HG03066 (cell line): ENCODE results near the gene PRKCH.
"Not testable (repeated sequence)": the region's sequence is repeated elsewhere in the genome, so short reads cannot be mapped to it uniquely, and the experiment has no call there.

Experiments used
- ATAC-seq: cut with Tn5 transposase; IDR thresholded peaks from one replicate; pipeline ENCODE4 v1.9.1; 2021; ENCODE audit warnings: low read depth; ENCODE audit not compliant: unreplicated experiment

Gene PRKCH

GRCh38 chr14:61520576-61520975 lies 199.2 kb downstream of the PRKCH start:
- no peak for ATAC-seq

DNA sequence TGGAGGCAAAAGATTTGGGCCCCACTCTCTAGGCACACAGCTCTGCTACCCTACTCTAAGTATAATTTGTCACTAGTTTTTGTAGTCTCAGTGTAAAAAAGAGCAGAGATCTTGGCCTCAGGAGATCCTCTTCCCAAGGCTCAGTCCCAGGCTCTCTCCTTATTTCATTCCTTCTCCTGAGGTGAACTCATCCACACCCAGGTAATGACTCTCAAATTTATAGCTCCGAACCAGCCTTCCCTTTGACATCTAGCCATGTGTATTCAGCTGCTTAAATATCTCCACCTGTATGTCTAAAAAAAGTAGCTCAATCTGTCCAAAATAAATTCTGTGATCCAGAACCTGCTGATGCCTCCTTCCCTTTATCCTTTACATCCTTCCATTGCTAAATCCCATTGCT lies 200.4 kb downstream of the PRKCH start:
- ATAC-seq: no peak

DNA sequence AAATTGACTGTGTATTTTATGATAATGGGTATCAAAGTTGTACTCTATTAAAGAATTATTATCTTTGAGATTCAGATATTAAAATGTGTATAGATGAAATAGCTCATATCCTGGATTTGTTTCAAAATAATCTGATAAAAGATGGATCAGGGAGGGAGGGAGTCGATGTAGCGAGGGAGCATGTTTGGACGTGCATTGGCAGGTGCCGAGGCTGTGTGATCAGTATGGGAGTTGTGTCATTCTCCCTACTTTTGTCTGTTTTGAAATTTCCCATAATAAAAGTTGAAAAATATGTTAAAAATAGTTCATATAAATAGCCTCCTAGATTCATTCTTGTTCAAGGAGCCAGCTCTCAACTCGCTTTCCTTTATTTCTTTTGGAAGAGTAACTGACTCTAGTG lies 202.4 kb downstream of the PRKCH start:
- ATAC-seq: no peak

GRCh38 chr14:61524211-61524806 lies 202.9 kb downstream of the PRKCH start:
- no peak for ATAC-seq

DNA sequence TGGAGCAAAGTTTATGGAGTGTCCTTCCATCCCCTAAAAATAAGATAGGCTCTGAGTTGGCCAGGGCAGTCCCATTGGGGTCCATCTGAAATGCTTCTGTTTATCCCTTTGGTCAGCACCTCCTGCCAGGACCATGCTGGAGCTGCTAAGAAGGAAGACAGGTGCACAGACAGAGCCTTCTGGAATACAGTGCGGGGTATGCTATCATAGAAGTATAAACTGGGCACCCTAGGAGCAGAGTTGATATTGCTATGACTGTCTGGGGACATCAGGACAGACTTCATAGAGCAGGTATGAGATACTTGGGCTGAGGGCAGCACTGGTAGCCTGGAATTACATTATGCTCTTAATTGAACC lies 203.5 kb downstream of the PRKCH start:
- ATAC-seq: no peak

- peak; percentile 80 for ATAC-seq
These were observed 204.1 kb downstream of the PRKCH start for GRCh38 chr14:61525293-61526011.

- ATAC-seq: no peak
These were observed 205.3 kb downstream of the PRKCH start for GRCh38 chr14:61526405-61527312.

GRCh38 chr14:61527325-61528100 lies 206.1 kb downstream of the PRKCH start:
- no peak for ATAC-seq

DNA sequence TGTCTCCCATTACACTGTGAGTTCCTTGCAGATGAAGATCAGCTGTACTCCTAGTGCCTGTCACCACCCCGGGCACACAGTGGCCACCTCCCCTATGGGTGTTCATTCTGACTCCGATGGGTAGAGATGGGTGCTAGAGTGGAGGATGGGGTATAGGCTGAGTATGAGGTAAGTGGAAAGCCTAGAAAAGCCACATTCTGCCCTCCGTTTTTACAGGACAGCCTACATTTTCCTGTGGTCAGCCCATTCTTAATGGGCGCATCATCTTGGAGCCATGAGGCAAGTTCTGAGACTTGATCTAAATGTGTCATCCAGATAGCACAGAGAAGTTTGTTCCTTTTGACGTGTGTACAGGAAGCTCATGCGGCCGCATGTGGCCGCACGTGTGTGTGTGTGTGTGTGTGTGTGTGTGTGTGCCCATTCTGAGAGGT lies 207.2 kb downstream of the PRKCH start:
- ATAC-seq: no peak

- not testable (repeated sequence) for ATAC-seq
These were observed 208.0 kb downstream of the PRKCH start for GRCh38 chr14:61529360-61529759.

DNA sequence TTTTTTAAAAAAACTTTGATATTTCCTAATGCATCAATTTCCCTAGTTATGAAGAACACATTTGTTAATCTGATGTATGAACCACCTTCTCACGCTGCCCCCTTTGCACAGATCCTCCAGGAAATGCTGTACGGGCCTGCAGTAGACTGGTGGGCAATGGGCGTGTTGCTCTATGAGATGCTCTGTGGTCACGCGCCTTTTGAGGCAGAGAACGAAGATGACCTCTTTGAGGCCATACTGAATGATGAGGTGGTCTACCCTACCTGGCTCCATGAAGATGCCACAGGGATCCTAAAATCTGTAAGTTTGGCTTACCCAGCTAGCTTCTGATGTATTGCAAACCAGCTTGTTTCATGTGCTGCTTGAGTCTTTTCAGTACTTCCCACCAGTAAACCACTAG lies 208.9 kb downstream of the PRKCH start:
- no peak for ATAC-seq

- ATAC-seq: no peak
These were observed 209.5 kb downstream of the PRKCH start for GRCh38 chr14:61530896-61531295.

GRCh38 chr14:61531465-61532122 lies 210.2 kb downstream of the PRKCH start:
- ATAC-seq: no peak

GRCh38 chr14:61532123-61532505 lies 210.7 kb downstream of the PRKCH start:
- no peak for ATAC-seq

- no peak for ATAC-seq
These were observed 211.4 kb downstream of the PRKCH start for GRCh38 chr14:61532763-61533162.

DNA sequence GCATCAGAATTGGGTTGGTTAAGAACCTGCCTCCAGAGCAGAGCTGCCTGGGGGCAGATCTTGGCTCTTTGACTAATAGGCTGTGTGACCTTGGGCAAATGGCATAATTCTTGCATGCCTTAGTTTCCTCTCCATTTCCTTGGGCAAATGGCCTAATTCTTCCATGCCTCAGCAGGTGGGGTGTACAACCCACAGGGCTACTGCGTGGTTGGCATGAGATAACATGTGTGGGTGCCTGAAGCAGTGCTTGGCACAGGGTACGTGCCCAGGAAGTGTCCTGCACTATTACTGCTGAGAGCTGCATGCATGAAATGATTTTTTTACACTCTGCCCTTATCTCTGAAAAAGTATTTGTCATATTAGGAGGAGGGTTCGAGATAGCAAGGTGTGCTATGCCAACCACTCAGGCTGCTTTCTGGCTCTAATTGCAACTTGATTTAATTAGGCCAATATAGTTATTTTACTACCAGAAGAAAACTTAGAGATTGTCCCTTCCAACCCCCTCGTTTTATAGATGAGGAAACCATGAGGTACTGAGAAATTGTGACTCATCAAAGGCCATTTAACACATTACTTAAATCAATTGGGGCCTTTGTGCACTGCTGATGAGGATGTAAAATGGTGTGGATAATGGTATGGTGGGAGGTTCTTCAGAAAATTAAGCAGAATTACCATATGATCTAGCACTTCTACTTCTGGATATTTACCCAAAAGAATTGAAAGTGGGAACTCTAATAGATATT lies 212.3 kb downstream of the PRKCH start:
- ATAC-seq: no peak

GRCh38 chr14:61535032-61535431 lies 213.7 kb downstream of the PRKCH start:
- ATAC-seq: no peak

GRCh38 chr14:61535458-61535857 lies 214.1 kb downstream of the PRKCH start:
- no peak for ATAC-seq
